Stomach smooth muscle (tissue), 2 donors: ENCODE data around the gene RUNDC1.

Source experiments
- H3K27ac ChIP-seq: one replicate; pipeline ENCODE4 v1.7.0; 2013; ENCODE audit warnings: mild to moderate bottlenecking, low read length, inconsistent platforms
- H3K27me3 ChIP-seq, 2 donors: one replicate each; pipeline ENCODE4 v1.7.0; 2013; ENCODE audit warnings: low read length in 2 of 2; ENCODE audit not compliant: insufficient read depth in 2 of 2, control insufficient read depth in 1 of 2
- H3K36me3 ChIP-seq, 2 donors: one replicate each; pipeline ENCODE4 v1.7.0; 2013; ENCODE audit warnings: low read length in 2 of 2; ENCODE audit not compliant: control insufficient read depth in 2 of 2, insufficient read depth in 2 of 2
- H3K4me1 ChIP-seq: one replicate; pipeline ENCODE4 v1.7.0; 2013; ENCODE audit warnings: low read length; ENCODE audit not compliant: control insufficient read depth, insufficient read depth
- H3K4me3 ChIP-seq, 2 donors: one replicate each; pipeline ENCODE4 v1.7.0; 2013; ENCODE audit warnings: low read length in 2 of 2
- H3K9ac ChIP-seq, 2 donors: one replicate each; pipeline ENCODE4 v1.7.0; 2013; ENCODE audit warnings: low read length in 2 of 2, mild to moderate bottlenecking in 1 of 2
- H3K9me3 ChIP-seq, 2 donors: one replicate each; pipeline ENCODE4 v1.7.0; 2013; ENCODE audit warnings: low read length in 2 of 2; ENCODE audit not compliant: control insufficient read depth in 2 of 2
- donor health status: healthy.
- donor health status: Pancreatic carcinoma.

The RUNDC1 gene

GRCh38 chr17:43020030-43020621, 39.8 kb downstream of the RUNDC1 start:
- Histone ChIP-seq H3K4me3 (peak overlapping the region; percentile 4 to 52), H3K27me3 (no peaks in the 10 kb centered on the region), H3K36me3 (peaks cover 17% of the 10 kb centered on the region in 2 donors), H3K9me3 (no peaks in the 10 kb centered on the region), H3K27ac (peak overlapping the region; percentile 53), H3K4me1 (peaks cover 45% of the 10 kb centered on the region), H3K9ac (peak overlapping the region; percentile 18 to 51)

- peak overlapping the region; percentile 72 to 74 for H3K9ac ChIP-seq
- peak overlapping the region; percentile 78 to 98 for H3K4me3 ChIP-seq
- H3K36me3 ChIP-seq = peaks cover 9 to 11% of the 10 kb centered on the region in 2 donors
- H3K27me3 ChIP-seq = no peaks in the 10 kb centered on the region
- peak overlapping the region; percentile 62 for H3K27ac ChIP-seq
- H3K9me3 ChIP-seq = no peaks in the 10 kb centered on the region
- peaks cover 39% of the 10 kb centered on the region for H3K4me1 ChIP-seq
Measured at GRCh38 chr17:43020789-43021740, 40.7 kb downstream of the RUNDC1 start.

GRCh38 chr17:43021741-43022512, 41.6 kb downstream of the RUNDC1 start, which contains the start of gene VAT1:
VAT1 (minus strand) TSS chr17:43022385; CDS start chr17:43022322, 63 bp downstream.
- H3K4me1 ChIP-seq = peaks cover 34% of the 10 kb centered on the region
- no peaks in the 10 kb centered on the region for H3K27me3 ChIP-seq
- H3K27ac ChIP-seq = peak within 1 kb of the TSS; percentile 62
- H3K9me3 ChIP-seq = no peaks in the 10 kb centered on the region
- H3K9ac ChIP-seq = peak within 1 kb of the TSS; percentile 72 to 74
- peak within 1 kb of the TSS; percentile 78 to 98 for H3K4me3 ChIP-seq
- H3K36me3 ChIP-seq = peaks cover 6 to 9% of the 10 kb centered on the region in 2 donors

GRCh38 chr17:43024407-43025289, 44.3 kb downstream of the RUNDC1 start, which contains the start of gene RND2:
RND2 (plus strand) TSS chr17:43025231; CDS start chr17:43025348, 117 bp downstream.
- H3K36me3 ChIP-seq = no peaks in the 10 kb centered on the region
- H3K4me3 ChIP-seq = peak within 1 kb of the TSS; percentile 83 to 84
- peaks cover 24% of the 10 kb centered on the region for H3K4me1 ChIP-seq
- no peaks in the 10 kb centered on the region for H3K27me3 ChIP-seq
- H3K9ac ChIP-seq = peak within 1 kb of the TSS; percentile 86
- H3K27ac ChIP-seq = peak within 1 kb of the TSS; percentile 69
- H3K9me3 ChIP-seq = no peaks in the 10 kb centered on the region

- Histone ChIP-seq H3K27ac (peak overlapping the region; percentile 49), H3K4me3 (peak overlapping the region; percentile 35 to 69), H3K9ac (peak overlapping the region; percentile 9 to 51), H3K36me3 (no peaks in the 10 kb centered on the region), H3K9me3 (no peaks in the 10 kb centered on the region), H3K4me1 (peaks cover 18% of the 10 kb centered on the region), H3K27me3 (no peaks in the 10 kb centered on the region)
Measured at GRCh38 chr17:43025290-43025657, 44.9 kb downstream of the RUNDC1 start.

GRCh38 chr17:43025766-43026537, 45.6 kb downstream of the RUNDC1 start:
- H3K27ac ChIP-seq = no peak overlapping the region
- H3K4me1 ChIP-seq = peaks cover 12% of the 10 kb centered on the region
- H3K36me3 ChIP-seq = no peaks in the 10 kb centered on the region
- no peaks in the 10 kb centered on the region for H3K27me3 ChIP-seq
- H3K9ac ChIP-seq = no peak overlapping the region
- no peaks in the 10 kb centered on the region for H3K9me3 ChIP-seq
- no peak overlapping the region for H3K4me3 ChIP-seq

GRCh38 chr17:43026595-43026994, 46.2 kb downstream of the RUNDC1 start:
- Histone ChIP-seq H3K4me3 (no peak overlapping the region), H3K9ac (no peak overlapping the region), H3K27ac (no peak overlapping the region), H3K4me1 (peaks cover 9% of the 10 kb centered on the region), H3K36me3 (no peaks in the 10 kb centered on the region), H3K9me3 (no peaks in the 10 kb centered on the region), H3K27me3 (no peaks in the 10 kb centered on the region)

- H3K9me3 ChIP-seq = no peaks in the 10 kb centered on the region
- no peak overlapping the region for H3K27ac ChIP-seq
- no peaks in the 10 kb centered on the region for H3K27me3 ChIP-seq
- H3K4me1 ChIP-seq = peaks cover 9% of the 10 kb centered on the region
- H3K9ac ChIP-seq = no peak overlapping the region
- no peaks in the 10 kb centered on the region for H3K36me3 ChIP-seq
- H3K4me3 ChIP-seq = no peak overlapping the region
Measured at GRCh38 chr17:43027091-43028032, 47.0 kb downstream of the RUNDC1 start.
